ENCODE data around the gene SPDYE8.
"Not testable (repeated sequence)": the region's sequence is repeated elsewhere in the genome, so short reads cannot be mapped to it uniquely, and the experiment has no call there.

SPDYE8 gene

GRCh38 chr7:73029666-73030065 is at the start of gene SPDYE8:
TSS of gene SPDYE8 (minus strand) at chr7:73029766. CDS start at chr7:73027966, 1,800 bp downstream.
- DNase-seq (ENCODE audit: low read depth) = not testable (repeated sequence)

GRCh38 chr7:73057811-73058210 is 28.2 kb upstream of the SPDYE8 start, which contains the start of gene SPDYE11:
TSS of gene SPDYE11 (minus strand) at chr7:73057911. CDS start at chr7:73056111, 1,800 bp downstream.
- DNase-seq (ENCODE audit: low read depth) = not testable (repeated sequence)

- DNase-seq (ENCODE audit: low read depth) = not testable (repeated sequence)
Measured at GRCh38 chr7:73006491-73006890, 23.1 kb downstream of the SPDYE8 start.

- peak; percentile 59 for DNase-seq (ENCODE audit: low read depth)
Measured at GRCh38 chr7:73005693-73006447, 23.7 kb downstream of the SPDYE8 start.

- not testable (repeated sequence) for DNase-seq (ENCODE audit: low read depth)
Measured at GRCh38 chr7:73005356-73005692, 24.2 kb downstream of the SPDYE8 start.

- DNase-seq (ENCODE audit: low read depth) = not testable (repeated sequence)
Measured at GRCh38 chr7:72997887-72998468, 31.6 kb downstream of the SPDYE8 start.

GRCh38 chr7:72997447-72997846 is 32.1 kb downstream of the SPDYE8 start:
- DNase-seq (ENCODE audit: low read depth) = not testable (repeated sequence)

- DNase-seq (ENCODE audit: low read depth) = not testable (repeated sequence)
Measured at GRCh38 chr7:72995484-72995883, 34.1 kb downstream of the SPDYE8 start.

- not testable (repeated sequence) for DNase-seq (ENCODE audit: low read depth)
Measured at GRCh38 chr7:72990146-72990913, 39.2 kb downstream of the SPDYE8 start.

GRCh38 chr7:72982084-72982483 is 47.5 kb downstream of the SPDYE8 start:
- not testable (repeated sequence) for DNase-seq (ENCODE audit: low read depth)

GRCh38 chr7:72980382-72980781 is 49.2 kb downstream of the SPDYE8 start:
- DNase-seq (ENCODE audit: low read depth) = not testable (repeated sequence)

GRCh38 chr7:72976434-72976833 is 53.1 kb downstream of the SPDYE8 start:
- DNase-seq (ENCODE audit: low read depth) = not testable (repeated sequence)

- DNase-seq (ENCODE audit: low read depth) = not testable (repeated sequence)
Measured at GRCh38 chr7:72975656-72976286, 53.8 kb downstream of the SPDYE8 start.

GRCh38 chr7:72974781-72975180 is 54.8 kb downstream of the SPDYE8 start:
- not testable (repeated sequence) for DNase-seq (ENCODE audit: low read depth)

GRCh38 chr7:72971505-72971904 is 58.1 kb downstream of the SPDYE8 start:
- not testable (repeated sequence) for DNase-seq (ENCODE audit: low read depth)

Data from stromal cell of bone marrow (primary cell).